D341Med (cell line): ENCODE results near the gene TSKU.
A peak's percentile ranks its signal among the peaks of the same experiment; 100 is the strongest.
"Not testable (repeated sequence)": the region's sequence is repeated elsewhere in the genome, so short reads cannot be mapped to it uniquely, and the experiment has no call there.

Experiments
- DNase-seq: peaks from one replicate; pipeline ENCODE4 v3.0.0; 2012; ENCODE audit warnings: low spot score

The TSKU gene

GRCh38 chr11:76788661-76789442, 5.7 kb downstream of the TSKU start:
- peak; percentile 15 for DNase-seq

DNA sequence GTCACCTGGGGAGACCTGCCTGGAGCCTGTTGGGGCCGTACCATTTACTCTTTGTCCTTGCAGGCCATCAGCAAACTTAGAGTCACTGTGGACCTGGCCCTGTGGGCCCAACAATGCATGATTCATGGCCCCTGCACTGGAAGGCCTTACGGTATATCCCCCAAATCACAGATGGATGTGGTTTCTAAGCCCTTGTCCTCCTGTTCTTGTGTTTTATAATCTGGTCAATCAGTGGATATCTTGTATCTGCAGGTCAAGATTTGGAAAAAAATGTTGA, 6.2 kb downstream of the TSKU start:
- DNase-seq, result peak; percentile 3

GRCh38 chr11:76790251-76790650, 7.1 kb downstream of the TSKU start:
- DNase-seq, result peak; percentile 0

DNA sequence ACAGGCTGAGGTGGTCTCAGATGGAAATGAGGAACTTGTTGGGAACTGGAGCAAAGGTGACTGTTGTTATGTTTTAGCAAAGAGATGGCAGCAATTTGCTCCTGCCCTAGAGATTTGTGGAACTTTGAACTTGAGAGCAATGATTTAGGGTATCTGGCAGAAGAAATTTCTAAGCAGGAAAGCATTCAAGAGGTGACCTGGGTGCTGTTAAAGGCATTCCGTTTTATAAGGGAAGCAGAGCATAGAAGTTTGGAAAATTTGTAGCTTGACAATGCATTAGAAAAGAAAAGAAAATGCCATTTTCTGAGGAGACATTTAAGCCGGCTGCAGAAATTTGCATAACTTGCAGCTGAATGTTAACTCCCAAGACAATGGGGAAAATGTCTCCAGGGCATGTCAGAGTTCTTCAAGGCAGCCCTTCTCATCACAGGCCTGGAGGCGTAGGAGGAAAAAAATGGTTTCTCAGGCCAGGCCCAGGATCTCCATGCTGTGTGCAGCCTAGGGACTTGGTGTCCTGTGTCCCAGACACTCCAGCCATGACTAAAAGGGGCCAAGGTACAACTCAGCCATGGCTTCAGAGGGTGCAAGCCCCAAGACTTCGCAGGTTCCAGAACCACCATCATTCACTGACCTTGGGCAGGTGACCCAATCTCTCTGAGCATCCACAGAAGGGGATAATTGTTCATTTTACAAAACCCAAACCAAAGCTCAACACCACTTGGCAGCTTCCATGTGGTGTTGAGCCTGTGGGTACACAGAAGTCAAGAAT, 8.0 kb downstream of the TSKU start:
- not testable (repeated sequence) for DNase-seq

DNA sequence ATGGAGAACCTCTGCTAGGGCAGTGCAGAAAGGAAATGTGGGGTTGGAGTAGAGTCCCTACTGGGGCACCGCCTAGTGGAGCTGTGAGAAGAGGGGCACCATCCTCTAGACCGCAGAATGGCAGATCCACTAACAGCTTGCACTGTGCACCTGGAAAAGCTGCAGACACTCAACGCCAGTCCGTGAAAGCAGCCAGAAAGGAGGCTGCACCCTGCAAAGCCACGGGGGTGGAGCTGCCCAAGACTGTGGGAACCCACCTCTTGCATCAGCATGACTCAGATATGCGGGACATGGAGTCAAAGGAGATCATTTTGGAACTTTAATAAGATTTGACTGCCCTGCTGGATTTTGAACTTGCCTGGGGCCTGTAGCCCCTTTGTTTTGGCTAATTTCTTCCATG, 8.7 kb downstream of the TSKU start:
- no peak for DNase-seq

GRCh38 chr11:76792505-76793264, 9.5 kb downstream of the TSKU start:
- no peak for DNase-seq

GRCh38 chr11:76793391-76794291, 10.5 kb downstream of the TSKU start:
- peak; percentile 88 for DNase-seq

- no peak for DNase-seq
Observed at GRCh38 chr11:76794371-76795289, 11.5 kb downstream of the TSKU start.

DNA sequence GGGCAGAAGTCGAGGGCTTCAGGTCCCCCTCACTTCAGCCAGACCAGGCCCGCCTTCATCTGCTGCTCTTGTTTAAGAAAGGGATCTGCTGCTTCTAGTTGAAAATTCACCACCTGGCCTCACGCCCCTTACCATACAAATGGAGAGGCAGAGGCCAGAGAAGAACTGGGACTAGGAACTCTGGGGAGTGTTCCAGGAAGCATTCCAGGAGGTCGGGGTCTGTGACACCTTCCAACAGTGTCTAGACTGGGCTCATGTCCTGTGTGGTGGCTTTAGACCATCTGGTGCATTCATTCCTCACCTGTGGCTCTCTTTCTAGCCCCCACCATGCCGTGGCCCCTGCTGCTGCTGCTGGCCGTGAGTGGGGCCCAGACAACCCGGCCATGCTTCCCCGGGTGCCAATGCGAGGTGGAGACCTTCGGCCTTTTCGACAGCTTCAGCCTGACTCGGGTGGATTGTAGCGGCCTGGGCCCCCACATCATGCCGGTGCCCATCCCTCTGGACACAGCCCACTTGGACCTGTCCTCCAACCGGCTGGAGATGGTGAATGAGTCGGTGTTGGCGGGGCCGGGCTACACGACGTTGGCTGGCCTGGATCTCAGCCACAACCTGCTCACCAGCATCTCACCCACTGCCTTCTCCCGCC, 12.3 kb downstream of the TSKU start:
- no peak for DNase-seq

DNA sequence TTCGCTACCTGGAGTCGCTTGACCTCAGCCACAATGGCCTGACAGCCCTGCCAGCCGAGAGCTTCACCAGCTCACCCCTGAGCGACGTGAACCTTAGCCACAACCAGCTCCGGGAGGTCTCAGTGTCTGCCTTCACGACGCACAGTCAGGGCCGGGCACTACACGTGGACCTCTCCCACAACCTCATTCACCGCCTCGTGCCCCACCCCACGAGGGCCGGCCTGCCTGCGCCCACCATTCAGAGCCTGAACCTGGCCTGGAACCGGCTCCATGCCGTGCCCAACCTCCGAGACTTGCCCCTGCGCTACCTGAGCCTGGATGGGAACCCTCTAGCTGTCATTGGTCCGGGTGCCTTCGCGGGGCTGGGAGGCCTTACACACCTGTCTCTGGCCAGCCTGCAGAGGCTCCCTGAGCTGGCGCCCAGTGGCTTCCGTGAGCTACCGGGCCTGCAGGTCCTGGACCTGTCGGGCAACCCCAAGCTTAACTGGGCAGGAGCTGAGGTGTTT, 12.8 kb downstream of the TSKU start:
- DNase-seq, result no peak

DNA sequence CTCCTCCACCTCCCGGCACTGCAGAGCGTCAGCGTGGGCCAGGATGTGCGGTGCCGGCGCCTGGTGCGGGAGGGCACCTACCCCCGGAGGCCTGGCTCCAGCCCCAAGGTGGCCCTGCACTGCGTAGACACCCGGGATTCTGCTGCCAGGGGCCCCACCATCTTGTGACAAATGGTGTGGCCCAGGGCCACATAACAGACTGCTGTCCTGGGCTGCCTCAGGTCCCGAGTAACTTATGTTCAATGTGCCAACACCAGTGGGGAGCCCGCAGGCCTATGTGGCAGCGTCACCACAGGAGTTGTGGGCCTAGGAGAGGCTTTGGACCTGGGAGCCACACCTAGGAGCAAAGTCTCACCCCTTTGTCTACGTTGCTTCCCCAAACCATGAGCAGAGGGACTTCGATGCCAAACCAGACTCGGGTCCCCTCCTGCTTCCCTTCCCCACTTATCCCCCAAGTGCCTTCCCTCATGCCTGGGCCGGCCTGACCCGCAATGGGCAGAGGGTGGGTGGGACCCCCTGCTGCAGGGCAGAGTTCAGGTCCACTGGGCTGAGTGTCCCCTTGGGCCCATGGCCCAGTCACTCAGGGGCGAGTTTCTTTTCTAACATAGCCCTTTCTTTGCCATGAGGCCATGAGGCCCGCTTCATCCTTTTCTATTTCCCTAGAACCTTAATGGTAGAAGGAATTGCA, 13.5 kb downstream of the TSKU start:
- DNase-seq, result no peak

GRCh38 chr11:76797341-76798201, 14.4 kb downstream of the TSKU start:
- DNase-seq, result no peak

DNA sequence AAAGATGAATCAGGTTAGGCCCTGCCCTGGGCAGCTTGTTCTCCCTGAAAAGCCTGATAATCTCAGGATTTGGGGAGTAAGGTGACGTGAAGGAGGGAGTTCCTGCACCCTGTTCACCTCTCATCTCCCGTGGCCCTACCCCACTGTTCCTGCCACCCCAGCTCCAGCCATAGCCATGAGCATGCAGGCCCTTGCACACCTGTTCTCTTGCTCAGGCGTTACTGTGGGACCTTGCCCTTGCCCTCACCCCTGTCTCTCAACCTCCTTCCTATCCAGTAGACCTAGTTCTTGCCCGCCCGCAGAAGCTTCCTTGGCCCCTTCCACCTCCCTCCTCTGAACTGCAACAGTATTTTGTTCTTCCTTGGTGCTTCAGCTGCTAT, 15.0 kb downstream of the TSKU start:
- DNase-seq, result no peak

GRCh38 chr11:76798671-76799065, 15.5 kb downstream of the TSKU start:
- DNase-seq, result no peak

- DNase-seq, result peak; percentile 93
Observed at GRCh38 chr11:76799066-76799804, 16.1 kb downstream of the TSKU start.

- DNase-seq, result no peak
Observed at GRCh38 chr11:76800466-76801200, 17.5 kb downstream of the TSKU start.

DNA sequence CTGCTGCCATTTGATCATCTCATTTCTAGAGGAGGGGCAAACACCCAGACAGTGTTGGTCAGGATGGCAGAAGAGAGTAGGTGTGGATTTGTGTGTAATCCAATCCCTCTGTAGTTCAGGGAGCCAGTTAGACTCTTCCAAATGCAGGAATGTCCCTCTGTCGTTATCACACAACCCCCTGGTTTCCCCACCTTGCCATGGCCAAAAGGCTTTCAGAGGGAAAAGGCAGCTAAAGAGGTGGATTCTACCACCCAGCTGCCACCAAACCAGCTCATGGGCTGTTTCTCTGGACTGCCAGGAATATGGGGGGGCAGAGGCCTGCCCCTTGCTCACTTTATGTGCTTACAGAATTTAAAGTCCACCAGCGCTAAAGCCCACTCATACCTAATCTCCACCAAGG, 18.1 kb downstream of the TSKU start:
- DNase-seq, result no peak
